Measurements from ENCODE around the gene CHI3L2.
A peak's percentile ranks its signal among the peaks of the same experiment; 100 is the strongest.

Gene CHI3L2

GRCh38 chr1:111256988-111257658, 29.6 kb downstream of the CHI3L2 start:
- DNase-seq: no peak

GRCh38 chr1:111267801-111268508, 40.4 kb downstream of the CHI3L2 start:
- DNase-seq: no peak

- no peak for DNase-seq
These were observed 42.4 kb downstream of the CHI3L2 start for GRCh38 chr1:111269825-111270406.

- DNase-seq: no peak
These were observed 43.4 kb downstream of the CHI3L2 start for GRCh38 chr1:111270771-111271463.

- DNase-seq: no peak
These were observed 43.9 kb downstream of the CHI3L2 start for GRCh38 chr1:111271464-111271801.

- DNase-seq: no peak
These were observed 44.6 kb downstream of the CHI3L2 start for GRCh38 chr1:111272081-111272480.

GRCh38 chr1:111274653-111275052, 47.1 kb downstream of the CHI3L2 start:
- no peak for DNase-seq

- no peak for DNase-seq
These were observed 47.6 kb downstream of the CHI3L2 start for GRCh38 chr1:111275079-111275478.

- no peak for DNase-seq
These were observed 48.4 kb downstream of the CHI3L2 start for GRCh38 chr1:111275780-111276433.

- no peak for DNase-seq
These were observed 51.6 kb downstream of the CHI3L2 start for GRCh38 chr1:111279144-111279543.

GRCh38 chr1:111280267-111280666, 52.8 kb downstream of the CHI3L2 start:
- no peak for DNase-seq

- no peak for DNase-seq
These were observed 53.9 kb downstream of the CHI3L2 start for GRCh38 chr1:111281411-111281810.

- DNase-seq: no peak
These were observed 56.3 kb downstream of the CHI3L2 start for GRCh38 chr1:111283838-111284237.

GRCh38 chr1:111285879-111286278, 58.4 kb downstream of the CHI3L2 start:
- no peak for DNase-seq

- no peak for DNase-seq
These were observed 59.4 kb downstream of the CHI3L2 start for GRCh38 chr1:111286912-111287311.

GRCh38 chr1:111289371-111289770, 61.9 kb downstream of the CHI3L2 start:
- DNase-seq: no peak

- no peak for DNase-seq
These were observed 62.6 kb downstream of the CHI3L2 start for GRCh38 chr1:111290104-111290503.

GRCh38 chr1:111290630-111291029, 63.1 kb downstream of the CHI3L2 start, which contains the start of gene CHIA:
CHIA (plus strand) TSS chr1:111290851; CDS start chr1:111310468, 19,617 bp downstream.
- peak; percentile 75 for DNase-seq
